Esophagus (tissue), 2 donors: ENCODE results near the gene RAP2A. TPM values are rescaled to one million over a fixed set of nuclear protein-coding genes. Genes with fewer than 3 reads are reported as not detected.

Source experiments
- H3K27ac ChIP-seq, 2 donors: one replicate each; pipeline ENCODE4 v1.5.1; 2013; ENCODE audit warnings: low read depth in 2 of 2, mild to moderate bottlenecking in 2 of 2, inconsistent platforms in 1 of 2, low read length in 1 of 2, moderate library complexity in 1 of 2
- H3K27me3 ChIP-seq, 2 donors: one replicate each; pipeline ENCODE4 v1.6.1; 2013; ENCODE audit warnings: low read length in 2 of 2, control low read depth in 1 of 2, mild to moderate bottlenecking in 1 of 2; ENCODE audit not compliant: insufficient read depth in 2 of 2, control insufficient read depth in 1 of 2
- H3K36me3 ChIP-seq, 2 donors: one replicate each; pipeline ENCODE4 v1.6.1; 2013; ENCODE audit warnings: low read length in 1 of 2; ENCODE audit not compliant: control insufficient read depth in 2 of 2, insufficient read depth in 2 of 2
- H3K4me1 ChIP-seq, 2 donors: one replicate each; pipeline ENCODE4 v1.6.1; 2013; ENCODE audit warnings: low read length in 1 of 2; ENCODE audit not compliant: control insufficient read depth in 2 of 2, insufficient read depth in 2 of 2
- H3K4me3 ChIP-seq, 2 donors: one replicate each; pipeline ENCODE4 v1.5.1; 2013; ENCODE audit warnings: low read length in 2 of 2, mild to moderate bottlenecking in 2 of 2, low read depth in 1 of 2, moderate library complexity in 1 of 2
- H3K9me3 ChIP-seq, 2 donors: one replicate each; pipeline ENCODE4 v1.6.1; 2013; ENCODE audit warnings: mild to moderate bottlenecking in 2 of 2, low read depth in 1 of 2, low read length in 1 of 2, moderate library complexity in 1 of 2; ENCODE audit not compliant: control insufficient read depth in 2 of 2, insufficient read depth in 1 of 2
- WGBS, 2 donors: extraction: QIAGEN DNeasy Blood & Tissue Kit; methylation state at CpG; one replicate each; pipeline ENCODE4 v1.1.7; 2013; 5-methylcytosine and 5-hydroxymethylcytosine counted together
- polyA plus RNA-seq, 2 donors: library from polyadenylated mRNA; stranded (reverse); fragments of 200-250 nt; gene quantifications; one replicate each; pipeline ENCODE4 v1.2.3, GENCODE V29; 2013
- donor health status: healthy with polysubstance abuse.
- donor health status: Bipolar disorder and iron deficiency.

RAP2A gene
- polyA plus RNA-seq, 2 donors: 7.4 to 12.5 TPM

- WGBS, 2 donors: 24 to 40% methylated on average over 1 of the region's 1 CpG
- H3K4me3 ChIP-seq: no peak overlapping the region
- no peaks in the 10 kb centered on the region for H3K36me3 ChIP-seq
- no peaks in the 10 kb centered on the region for H3K9me3 ChIP-seq
- H3K27ac ChIP-seq: no peak overlapping the region
- H3K27me3 ChIP-seq: peaks cover 0 to 2% of the 10 kb centered on the region in 2 donors
- H3K4me1 ChIP-seq: no peaks in the 10 kb centered on the region
Measured at GRCh38 chr13:97413694-97414093, 20.3 kb upstream of the RAP2A start.

- no peak overlapping the region for H3K27ac ChIP-seq
- no peaks in the 10 kb centered on the region for H3K4me1 ChIP-seq
- peaks cover 0 to 2% of the 10 kb centered on the region in 2 donors for H3K27me3 ChIP-seq
- no peaks in the 10 kb centered on the region for H3K9me3 ChIP-seq
- WGBS, 2 donors: 58 to 68% methylated on average over 4 of the region's 4 CpGs
- H3K4me3 ChIP-seq: no peak overlapping the region
- no peaks in the 10 kb centered on the region for H3K36me3 ChIP-seq
Measured at GRCh38 chr13:97414392-97414791, 19.6 kb upstream of the RAP2A start.

GRCh38 chr13:97417698-97418097, 16.3 kb upstream of the RAP2A start:
- Histone ChIP-seq H3K4me1 (no peaks in the 10 kb centered on the region), H3K36me3 (no peaks in the 10 kb centered on the region), H3K4me3 (no peak overlapping the region), H3K9me3 (no peaks in the 10 kb centered on the region), H3K27me3 (no peaks in the 10 kb centered on the region), H3K27ac (no peak overlapping the region)
- 42 to 52% methylated on average over 5 of the region's 5 CpGs for WGBS, 2 donors

GRCh38 chr13:97422118-97423054, 11.6 kb upstream of the RAP2A start:
- Histone ChIP-seq H3K36me3 (no peaks in the 10 kb centered on the region), H3K27me3 (no peaks in the 10 kb centered on the region), H3K4me3 (no peak overlapping the region), H3K9me3 (no peaks in the 10 kb centered on the region), H3K27ac (no peak overlapping the region), H3K4me1 (no peaks in the 10 kb centered on the region)
- WGBS, 2 donors: 81% methylated on average over 8 of the region's 8 CpGs

GRCh38 chr13:97423300-97424045, 10.5 kb upstream of the RAP2A start:
- Histone ChIP-seq H3K27me3 (no peaks in the 10 kb centered on the region), H3K9me3 (no peaks in the 10 kb centered on the region), H3K36me3 (no peaks in the 10 kb centered on the region), H3K4me1 (no peaks in the 10 kb centered on the region), H3K4me3 (no peak overlapping the region), H3K27ac (no peak overlapping the region)
- WGBS, 2 donors: 78 to 80% methylated on average over 8 of the region's 8 CpGs

GRCh38 chr13:97425590-97425989, 8.4 kb upstream of the RAP2A start:
- no peaks in the 10 kb centered on the region for H3K27me3 ChIP-seq
- no peaks in the 10 kb centered on the region for H3K9me3 ChIP-seq
- H3K4me1 ChIP-seq: no peaks in the 10 kb centered on the region
- H3K4me3 ChIP-seq: no peak overlapping the region
- H3K36me3 ChIP-seq: no peaks in the 10 kb centered on the region
- H3K27ac ChIP-seq: no peak overlapping the region
- WGBS, 2 donors: 81 to 82% methylated on average over 2 of the region's 2 CpGs

- Histone ChIP-seq H3K4me1 (no peaks in the 10 kb centered on the region), H3K27me3 (no peaks in the 10 kb centered on the region), H3K4me3 (no peak overlapping the region), H3K36me3 (no peaks in the 10 kb centered on the region), H3K9me3 (no peaks in the 10 kb centered on the region), H3K27ac (no peak overlapping the region)
- 76 to 85% methylated on average over 3 of the region's 3 CpGs for WGBS, 2 donors
Measured at GRCh38 chr13:97426695-97427094, 7.3 kb upstream of the RAP2A start.

- Histone ChIP-seq H3K27me3 (no peaks in the 10 kb centered on the region), H3K4me1 (no peaks in the 10 kb centered on the region), H3K4me3 (no peak overlapping the region), H3K36me3 (no peaks in the 10 kb centered on the region), H3K9me3 (no peaks in the 10 kb centered on the region), H3K27ac (no peak overlapping the region)
- WGBS, 2 donors: 72 to 73% methylated on average over 6 of the region's 6 CpGs
Measured at GRCh38 chr13:97429681-97430081, 4.3 kb upstream of the RAP2A start.

- Histone ChIP-seq H3K27me3 (no peaks in the 10 kb centered on the region), H3K27ac (no peak overlapping the region), H3K4me1 (no peaks in the 10 kb centered on the region), H3K4me3 (no peak overlapping the region), H3K36me3 (no peaks in the 10 kb centered on the region), H3K9me3 (no peaks in the 10 kb centered on the region)
- 72 to 75% methylated on average over 4 of the region's 4 CpGs for WGBS, 2 donors
Measured at GRCh38 chr13:97430296-97430695, 3.7 kb upstream of the RAP2A start.
